Stimulated activated CD8-positive, alpha-beta memory T cell treated with anti-CD3 and anti-CD28 coated beads, Interleukin-4, amount 100 ng/mL, for 48 hours (primary cell): ENCODE results near the gene PAMR1.
"Not testable (repeated sequence)": the region's sequence is repeated elsewhere in the genome, so short reads cannot be mapped to it uniquely, and the experiment has no call there.

Experiments used
- DNase-seq: peaks from one replicate; pipeline ENCODE4 v3.0.0-alpha.2; 2020

The PAMR1 gene

DNA sequence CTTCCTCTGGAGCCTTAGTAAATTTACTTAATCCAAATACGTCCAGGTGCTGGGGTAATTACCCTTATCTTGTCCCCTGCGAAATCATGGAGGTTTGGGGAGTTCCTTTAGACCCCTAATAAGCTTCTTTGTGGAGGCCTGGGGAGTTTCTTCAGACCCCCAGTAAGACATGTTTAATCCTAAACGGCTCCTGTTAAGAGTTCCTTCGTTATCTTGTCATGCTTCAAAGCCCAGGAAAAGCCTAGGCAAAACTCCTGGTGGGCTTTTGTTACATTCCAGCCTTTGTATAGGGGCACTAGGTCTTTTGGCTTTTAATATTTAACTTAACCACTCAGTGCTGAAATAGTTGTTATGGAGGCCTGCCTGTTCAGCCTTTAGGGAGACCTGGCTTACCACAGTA is 18.1 kb upstream of the PAMR1 start:
- no peak for DNase-seq

DNA sequence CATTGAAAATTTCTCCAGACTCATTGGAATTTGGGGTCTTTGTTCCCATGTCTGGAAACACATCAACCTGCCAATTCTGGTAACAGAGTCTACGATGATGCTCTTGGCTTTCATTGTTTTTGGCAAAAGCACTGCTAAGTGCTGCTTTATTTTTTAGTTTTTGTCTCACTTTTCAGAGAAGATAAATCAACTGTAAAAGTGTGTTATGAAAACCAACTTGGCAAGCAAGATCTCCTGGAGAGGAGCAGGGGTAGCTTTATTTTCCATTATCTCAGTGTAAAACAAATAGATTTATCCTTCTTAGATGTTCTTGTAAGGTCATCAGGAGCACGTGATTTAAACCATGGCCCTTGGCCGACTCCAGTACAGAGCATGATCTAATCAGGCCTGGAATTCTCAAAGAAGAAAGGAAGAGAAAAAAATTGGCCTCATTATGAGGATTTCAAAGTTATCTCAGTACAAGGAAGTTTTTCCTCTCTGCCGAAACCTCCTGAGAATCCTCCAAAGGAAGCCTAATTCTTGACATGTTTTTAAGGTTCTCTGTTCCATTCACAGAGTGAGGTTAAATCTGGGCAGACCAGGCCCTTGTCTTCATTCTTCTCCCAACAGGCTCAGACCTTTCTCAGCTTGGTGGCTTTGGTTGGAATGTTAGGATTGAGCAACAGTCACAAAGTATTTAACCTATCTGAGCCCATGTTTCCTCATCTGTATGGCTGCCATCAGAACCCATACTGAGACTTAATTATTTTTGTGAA is 16.4 kb upstream of the PAMR1 start:
- no peak for DNase-seq

DNA sequence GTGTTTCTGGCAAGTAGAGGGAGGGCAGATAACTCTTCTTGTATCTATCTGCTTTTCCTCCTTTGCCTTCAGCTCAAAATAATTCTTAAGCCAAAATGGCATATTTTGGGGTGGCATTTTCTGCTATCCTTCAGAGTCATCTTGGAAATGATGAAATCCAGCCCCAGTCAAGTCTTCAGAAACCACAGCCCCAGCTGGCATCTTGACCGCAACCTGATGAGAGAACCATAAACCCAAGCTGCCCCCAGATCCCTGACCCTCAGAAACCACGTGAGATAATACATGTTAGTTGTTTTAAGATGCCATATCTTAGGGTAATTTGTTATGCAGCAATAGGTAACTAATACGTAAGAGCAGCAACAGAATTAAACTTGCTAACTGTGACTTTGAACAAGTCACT is 15.1 kb upstream of the PAMR1 start:
- no peak for DNase-seq

DNA sequence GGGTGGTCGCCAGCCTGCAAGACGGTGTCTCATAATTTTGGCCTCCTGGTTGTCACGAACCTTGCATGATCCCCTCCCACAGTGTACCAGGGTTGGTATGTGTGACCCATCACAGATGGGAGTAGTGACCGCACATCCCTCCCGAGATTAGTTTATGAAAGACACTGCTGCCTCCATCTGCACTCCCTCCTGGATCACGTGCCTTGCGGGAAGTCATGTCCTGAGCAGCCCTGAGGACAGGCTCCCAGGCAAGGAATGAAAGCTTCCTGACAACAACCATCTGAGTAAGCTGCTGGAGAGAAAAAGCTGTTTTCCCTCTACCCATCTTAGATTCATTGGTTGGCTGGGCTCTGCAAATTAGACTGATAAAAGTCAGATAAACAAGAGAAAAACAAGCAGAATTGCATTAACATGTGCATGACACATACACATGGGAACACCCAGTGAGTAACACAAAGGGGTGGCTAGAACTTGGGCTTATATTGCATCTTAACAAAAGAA is 14.4 kb upstream of the PAMR1 start:
- no peak for DNase-seq

DNA sequence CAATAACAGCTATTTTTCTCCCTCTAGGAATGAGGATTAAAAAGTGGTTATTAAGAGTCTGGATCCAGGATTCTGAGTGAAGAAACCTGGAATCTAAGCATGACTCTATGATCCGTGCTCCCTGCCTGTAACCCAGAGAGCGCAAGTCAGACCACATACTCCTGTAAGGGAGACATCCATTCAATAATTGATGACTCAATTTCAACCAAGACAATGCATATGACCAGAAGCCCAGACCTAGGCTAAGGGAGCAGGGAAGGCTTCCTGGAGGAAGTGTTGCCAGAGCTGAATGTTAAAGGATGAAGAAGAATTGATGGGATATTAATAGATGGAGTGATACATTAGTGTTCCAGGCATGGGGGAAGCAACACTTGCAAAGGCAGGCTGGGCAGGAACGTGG is 13.8 kb upstream of the PAMR1 start:
- no peak for DNase-seq

DNA sequence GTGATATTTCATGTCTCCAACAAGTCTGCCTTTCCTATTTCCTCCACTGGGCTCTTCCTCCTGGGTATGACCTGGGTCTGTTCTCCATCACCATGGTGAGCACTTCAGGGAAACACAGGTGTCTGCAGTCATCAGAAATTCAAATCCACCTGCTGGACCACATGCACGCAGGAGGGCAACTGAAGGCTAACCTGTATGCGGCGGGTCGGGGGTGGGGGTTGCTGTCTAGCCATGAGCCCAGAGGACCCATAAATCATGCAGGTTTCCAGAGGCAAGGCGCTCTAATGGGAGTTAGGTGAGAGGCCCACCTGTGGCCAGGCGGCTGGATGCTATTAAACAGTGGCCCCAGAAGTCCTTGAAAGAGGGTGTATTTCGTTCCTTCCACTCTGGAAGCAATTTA is 11.1 kb upstream of the PAMR1 start:
- DNase-seq: no peak

- DNase-seq: no peak
These were observed 5.8 kb upstream of the PAMR1 start for GRCh38 chr11:35531246-35531645.

GRCh38 chr11:35529971-35530495 is 4.6 kb upstream of the PAMR1 start:
- no peak for DNase-seq

- no peak for DNase-seq
These were observed 965 bp upstream of the PAMR1 start for GRCh38 chr11:35526370-35526792.

GRCh38 chr11:35524780-35525179 is 636 bp downstream of the PAMR1 start:
- no peak for DNase-seq

GRCh38 chr11:35523861-35524260 is 1.6 kb downstream of the PAMR1 start:
- no peak for DNase-seq

DNA sequence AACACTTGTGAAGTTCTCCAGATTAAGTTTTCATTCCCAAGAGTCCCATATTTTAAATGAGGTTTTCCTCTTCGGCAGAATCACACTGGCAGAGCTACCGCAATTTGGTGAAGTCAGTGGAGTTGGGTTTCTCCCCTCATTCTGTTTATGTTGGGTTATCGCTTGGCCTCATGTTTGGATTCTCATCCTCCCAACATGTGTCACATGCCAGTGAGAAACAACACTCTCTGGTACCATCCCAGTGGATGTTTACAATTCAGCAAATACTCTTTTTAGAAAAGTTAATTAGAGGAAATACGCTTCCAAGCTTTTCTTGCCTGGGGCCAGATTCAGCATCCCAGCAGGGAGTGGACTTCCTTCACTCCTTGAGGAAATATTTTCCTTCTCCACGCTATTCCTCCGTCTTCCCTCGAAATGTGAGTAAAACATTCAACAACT is 2.1 kb downstream of the PAMR1 start:
- DNase-seq: no peak

DNA sequence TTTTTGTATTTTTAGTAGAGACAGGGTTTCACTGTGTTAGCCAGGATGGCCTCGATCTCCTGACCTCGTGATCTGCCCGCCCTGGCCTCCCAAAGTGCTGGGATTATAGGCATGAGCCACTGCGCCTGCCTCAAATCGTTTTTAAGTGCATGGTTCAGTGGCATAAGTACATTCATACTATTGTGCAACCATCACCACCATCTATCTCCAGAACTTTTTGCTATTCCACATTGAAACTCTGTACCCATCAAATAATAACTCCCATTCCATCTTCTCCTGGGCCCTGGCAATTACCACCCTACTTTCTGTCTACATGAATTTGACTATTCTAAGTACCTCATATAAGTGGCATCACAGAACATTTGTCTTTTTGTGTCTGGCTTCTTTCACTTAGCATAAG is 3.3 kb downstream of the PAMR1 start:
- not testable (repeated sequence) for DNase-seq

- no peak for DNase-seq
These were observed 5.0 kb downstream of the PAMR1 start for GRCh38 chr11:35520376-35520775.

- DNase-seq: no peak
These were observed 6.7 kb downstream of the PAMR1 start for GRCh38 chr11:35518766-35519165.

DNA sequence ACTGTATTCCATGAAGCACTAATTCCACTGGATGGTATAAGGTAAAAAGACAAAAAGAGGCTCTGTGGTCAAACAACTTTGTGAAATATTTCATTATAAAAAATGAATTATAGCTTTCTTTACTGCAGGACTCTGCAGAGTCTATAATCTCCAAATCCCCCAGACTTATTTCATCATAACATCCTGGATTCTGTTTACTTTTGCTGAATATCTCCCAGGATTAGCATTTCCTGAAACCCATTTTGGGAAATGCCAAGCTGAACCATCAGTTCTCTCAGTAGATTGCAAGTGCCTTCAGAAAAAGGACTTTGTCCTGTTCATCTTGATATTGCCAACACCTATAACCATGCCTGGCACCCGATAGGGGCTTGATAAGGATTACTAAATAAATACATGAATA is 7.9 kb downstream of the PAMR1 start:
- DNase-seq: no peak

- no peak for DNase-seq
These were observed 9.0 kb downstream of the PAMR1 start for GRCh38 chr11:35516403-35516802.

GRCh38 chr11:35515224-35515623 is 10.2 kb downstream of the PAMR1 start:
- no peak for DNase-seq

DNA sequence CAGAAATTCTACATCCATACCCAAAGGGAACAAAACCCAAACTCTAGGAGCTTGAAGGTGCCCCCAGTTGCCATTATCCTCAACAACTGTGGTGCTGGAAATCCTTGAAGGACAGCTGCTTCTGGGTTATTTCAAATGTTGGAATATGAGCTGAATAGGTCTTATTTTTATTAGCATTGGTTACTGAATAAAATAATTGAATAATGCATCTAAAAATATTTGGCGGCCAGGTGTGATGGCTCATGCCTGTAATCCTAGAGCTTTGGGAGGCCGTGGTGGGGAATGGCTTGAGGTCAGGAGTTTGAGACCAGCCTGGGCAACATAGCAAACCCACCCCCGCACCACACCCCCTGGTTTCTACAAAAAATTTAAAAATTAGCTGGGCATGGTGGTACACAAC is 10.9 kb downstream of the PAMR1 start:
- DNase-seq: no peak

DNA sequence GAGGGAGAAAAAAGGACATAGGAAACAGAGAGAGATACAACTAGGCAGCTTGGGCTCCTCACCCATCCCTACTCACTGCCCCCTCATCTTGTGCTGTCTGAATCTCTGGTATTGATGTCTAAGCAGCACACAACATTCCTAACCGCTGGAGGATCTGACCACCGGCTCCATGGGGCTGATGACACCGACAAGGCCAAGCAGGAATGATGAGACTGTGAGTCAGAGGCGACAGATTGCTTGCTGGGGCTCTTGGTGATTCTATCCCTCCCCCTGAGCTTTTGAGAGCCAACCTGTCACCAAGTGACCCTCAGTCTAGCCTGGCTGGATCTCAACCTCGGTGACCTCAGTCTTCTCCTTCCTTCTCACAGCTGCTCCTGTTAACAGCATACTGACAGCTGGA is 13.8 kb downstream of the PAMR1 start:
- DNase-seq: no peak

- DNase-seq: no peak
These were observed 17.7 kb downstream of the PAMR1 start for GRCh38 chr11:35507688-35508087.

GRCh38 chr11:35501776-35502175 is 23.6 kb downstream of the PAMR1 start:
- DNase-seq: no peak

GRCh38 chr11:35500744-35501143 is 24.7 kb downstream of the PAMR1 start:
- no peak for DNase-seq

DNA sequence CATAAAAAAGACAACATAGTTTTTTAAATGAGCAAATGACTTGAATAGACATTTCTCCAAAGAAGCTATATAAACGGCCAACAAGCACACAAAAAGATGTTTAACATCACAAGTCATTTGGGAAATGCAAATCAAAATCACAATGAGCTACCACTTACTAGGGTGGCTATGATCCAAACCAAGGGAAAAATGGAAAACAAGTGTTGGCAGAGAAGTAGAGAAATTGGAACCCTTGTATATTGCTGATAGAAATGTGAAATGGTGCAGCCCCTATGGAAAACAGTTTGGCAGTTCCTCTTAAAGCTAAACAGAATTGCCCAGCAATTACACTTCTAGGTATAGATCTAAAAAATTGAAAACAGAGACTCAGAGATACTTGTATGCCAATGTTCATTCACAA is 29.0 kb downstream of the PAMR1 start:
- DNase-seq: no peak

GRCh38 chr11:35494957-35495490 is 30.4 kb downstream of the PAMR1 start:
- DNase-seq: no peak
